Mesenchymal stem cell (in vitro differentiated cells and primary cell): ENCODE data around the gene RYK.
A peak's percentile ranks its signal among the peaks of the same experiment; 100 is the strongest.

Experiments used
- DNase-seq: peaks from one replicate; pipeline ENCODE4 v3.0.0-alpha.2; 2013
- H2AFZ ChIP-seq: one replicate; pipeline ENCODE4 v1.6.1; 2013; ENCODE audit warnings: low read depth, mild to moderate bottlenecking, control low read depth, inconsistent platforms, low read length, moderate library complexity
- H2AK5ac ChIP-seq: 2 replicates; pipeline ENCODE4 v1.6.1; 2013; ENCODE audit warnings: low read length, moderate library complexity, mild to moderate bottlenecking, inconsistent platforms; ENCODE audit not compliant: severe bottlenecking
- H2BK120ac ChIP-seq: one replicate; pipeline ENCODE4 v1.6.1; 2013; ENCODE audit warnings: low read depth, mild to moderate bottlenecking, inconsistent platforms, low read length, moderate library complexity
- H2BK12ac ChIP-seq, 2 experiments: one replicate each; pipeline ENCODE4 v1.6.1; 2013; ENCODE audit warnings: inconsistent platforms in 2 of 2, low read length in 2 of 2, mild to moderate bottlenecking in 2 of 2, moderate library complexity in 2 of 2, control low read depth in 1 of 2
- H2BK15ac ChIP-seq: one replicate; pipeline ENCODE4 v1.6.1; 2013; ENCODE audit warnings: mild to moderate bottlenecking, low read depth, inconsistent platforms; ENCODE audit not compliant: poor library complexity, severe bottlenecking
- H2BK5ac ChIP-seq: 2 replicates; pipeline ENCODE4 v1.6.1; 2013; ENCODE audit warnings: low read depth, mild to moderate bottlenecking, low read length, control low read depth, inconsistent platforms; ENCODE audit not compliant: poor library complexity, severe bottlenecking
- H3K14ac ChIP-seq, 2 experiments: one replicate each; pipeline ENCODE4 v1.6.1; 2013; ENCODE audit warnings: inconsistent platforms in 2 of 2, low read length in 2 of 2, control low read depth in 1 of 2, mild to moderate bottlenecking in 1 of 2, moderate library complexity in 1 of 2
- H3K18ac ChIP-seq, 2 experiments: one replicate each; pipeline ENCODE4 v1.6.1; 2013; ENCODE audit warnings: inconsistent platforms in 2 of 2, low read length in 2 of 2, control low read depth in 1 of 2, low read depth in 1 of 2, mild to moderate bottlenecking in 1 of 2
- H3K23ac ChIP-seq, 2 experiments: one replicate each; pipeline ENCODE4 v1.6.1; 2013; ENCODE audit warnings: inconsistent platforms in 2 of 2, low read length in 2 of 2, mild to moderate bottlenecking in 2 of 2, moderate library complexity in 2 of 2, control low read depth in 1 of 2
- H3K27ac ChIP-seq: 2 replicates; pipeline ENCODE4 v1.5.1; 2013; ENCODE audit warnings: mild to moderate bottlenecking, moderate library complexity, low read length, control low read depth, inconsistent platforms; ENCODE audit not compliant: poor library complexity, severe bottlenecking
- H3K27me3 ChIP-seq, 2 experiments: 2 replicates each; pipeline versions ENCODE4 v1.6.1 to v1.7.0; 2013; ENCODE audit warnings: low read length in 2 of 2, mild to moderate bottlenecking in 2 of 2, moderate library complexity in 2 of 2, control low read depth in 1 of 2, inconsistent platforms in 1 of 2; ENCODE audit not compliant: control insufficient read depth in 1 of 2, insufficient read depth in 1 of 2
- H3K36me3 ChIP-seq, 2 experiments: 2 replicates each; pipeline versions ENCODE4 v1.6.1 to v1.7.0; 2013; ENCODE audit warnings: low read length in 2 of 2, control low read depth in 1 of 2, inconsistent platforms in 1 of 2, low read depth in 1 of 2, mild to moderate bottlenecking in 1 of 2; ENCODE audit not compliant: insufficient read depth in 2 of 2, control insufficient read depth in 1 of 2
- H3K4ac ChIP-seq, 2 experiments: one replicate each; pipeline ENCODE4 v1.6.1; 2013; ENCODE audit warnings: inconsistent platforms in 2 of 2, low read length in 2 of 2, mild to moderate bottlenecking in 2 of 2, moderate library complexity in 2 of 2, control low read depth in 1 of 2, low read depth in 1 of 2
- H3K4me1 ChIP-seq: 2 replicates; pipeline ENCODE4 v1.6.1; 2013; ENCODE audit warnings: low read depth, low read length, control low read depth; ENCODE audit not compliant: control insufficient read depth, insufficient read depth
- H3K4me2 ChIP-seq: 2 replicates; pipeline ENCODE4 v1.6.1; 2013; ENCODE audit warnings: low read length, mild to moderate bottlenecking, inconsistent platforms; ENCODE audit not compliant: poor library complexity, severe bottlenecking
- H3K4me3 ChIP-seq, 2 experiments: 2 replicates each; pipeline versions ENCODE4 v1.5.1 to v1.7.0; 2013; ENCODE audit warnings: low read length in 2 of 2, mild to moderate bottlenecking in 2 of 2, control low read depth in 1 of 2, low read depth in 1 of 2; ENCODE audit not compliant: insufficient read depth in 1 of 2
- H3K79me1 ChIP-seq: replicated peaks from 2 replicates; pipeline ENCODE4 v1.6.1; 2013; ENCODE audit warnings: mild to moderate bottlenecking, control low read depth, low read length, inconsistent platforms; ENCODE audit not compliant: poor library complexity, severe bottlenecking
- H3K9ac ChIP-seq: 2 replicates; pipeline ENCODE4 v1.7.0; 2013; ENCODE audit warnings: mild to moderate bottlenecking, low read length, moderate library complexity
- H3K9me3 ChIP-seq: 2 replicates; pipeline ENCODE4 v1.7.0; 2013; ENCODE audit warnings: mild to moderate bottlenecking, low read length; ENCODE audit not compliant: control insufficient read depth
- H4K8ac ChIP-seq: one replicate; pipeline ENCODE4 v1.6.1; 2013; ENCODE audit warnings: inconsistent platforms, mild to moderate bottlenecking, low read length, moderate library complexity
- H4K91ac ChIP-seq: one replicate; pipeline ENCODE4 v1.6.1; 2013; ENCODE audit warnings: mild to moderate bottlenecking, low read length, inconsistent platforms
- WGBS: methylation state at CpG from one replicate; pipeline ENCODE4 v1.1.7; 2013; ENCODE audit warnings: mixed read lengths; 5-methylcytosine and 5-hydroxymethylcytosine counted together

RYK gene

GRCh38 chr3:134134240-134134639 is 116.4 kb downstream of the RYK start:
- H3K18ac ChIP-seq = peak overlapping the region in 1 of 2 experiments; percentile 37
- no peak overlapping the region for H2BK12ac ChIP-seq
- H2BK5ac ChIP-seq = no peak overlapping the region
- H3K23ac ChIP-seq = no peak overlapping the region
- H2BK15ac ChIP-seq = no peak overlapping the region
- H3K27me3 ChIP-seq = no peaks in the 10 kb centered on the region
- H2AK5ac ChIP-seq = no peak overlapping the region
- peaks cover 2% of the 10 kb centered on the region for H3K4me1 ChIP-seq
- H3K36me3 ChIP-seq = peaks cover under 1 to 10% of the 10 kb centered on the region in 2 experiments
- H3K9ac ChIP-seq = no peak overlapping the region
- no peak overlapping the region for H2AFZ ChIP-seq
- H3K4ac ChIP-seq = no peak overlapping the region
- no peak overlapping the region for H3K27ac ChIP-seq
- no peaks in the 10 kb centered on the region for H3K79me1 ChIP-seq
- no peak overlapping the region for H3K14ac ChIP-seq
- H2BK120ac ChIP-seq = no peak overlapping the region
- no peak overlapping the region for H3K4me2 ChIP-seq
- DNase-seq = peak; percentile 16
- peaks cover under 1% of the 10 kb centered on the region for H3K9me3 ChIP-seq
- no peak overlapping the region for H4K91ac ChIP-seq
- WGBS = 77% methylated on average over 1 of the region's 1 CpG
- no peak overlapping the region for H4K8ac ChIP-seq
- no peak overlapping the region for H3K4me3 ChIP-seq

DNA sequence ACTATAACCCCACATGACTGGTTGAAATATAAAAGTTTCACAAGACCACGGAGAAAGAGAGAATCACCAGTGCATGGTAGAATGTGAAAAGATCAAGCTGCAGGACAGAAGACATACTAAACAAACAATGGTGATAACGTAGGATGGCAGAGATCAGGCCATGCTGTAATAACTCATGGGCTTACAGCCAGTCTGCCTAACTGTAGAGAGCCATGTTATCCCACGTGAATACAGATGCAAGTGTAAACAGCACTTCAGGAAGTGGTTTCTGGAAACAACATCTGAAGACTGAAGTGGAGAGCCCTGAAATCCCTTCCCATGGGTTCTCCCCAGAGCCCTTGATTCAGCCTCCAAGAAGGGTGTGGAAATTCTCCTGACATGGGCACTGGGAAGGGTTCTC is 117.7 kb downstream of the RYK start:
- Histone ChIP-seq H4K91ac (no peak overlapping the region), H2AFZ (no peak overlapping the region), H2BK15ac (no peak overlapping the region), H3K18ac (no peak overlapping the region), H3K23ac (no peak overlapping the region), H3K4me2 (no peak overlapping the region), H4K8ac (no peak overlapping the region), H3K4me3 (no peak overlapping the region), H3K27ac (no peak overlapping the region), H3K14ac (no peak overlapping the region), H3K27me3 (no peaks in the 10 kb centered on the region), H3K9ac (no peak overlapping the region), H3K4ac (no peak overlapping the region), H3K79me1 (no peaks in the 10 kb centered on the region), H3K36me3 (peaks cover 5 to 13% of the 10 kb centered on the region in 2 experiments), H2BK120ac (no peak overlapping the region), H2BK5ac (no peak overlapping the region), H3K4me1 (peaks cover 2% of the 10 kb centered on the region), H2BK12ac (no peak overlapping the region), H3K9me3 (peaks cover 4% of the 10 kb centered on the region), H2AK5ac (no peak overlapping the region)
- peak; percentile 63 for DNase-seq
- WGBS = 28% methylated on average over 3 of the region's 3 CpGs

DNA sequence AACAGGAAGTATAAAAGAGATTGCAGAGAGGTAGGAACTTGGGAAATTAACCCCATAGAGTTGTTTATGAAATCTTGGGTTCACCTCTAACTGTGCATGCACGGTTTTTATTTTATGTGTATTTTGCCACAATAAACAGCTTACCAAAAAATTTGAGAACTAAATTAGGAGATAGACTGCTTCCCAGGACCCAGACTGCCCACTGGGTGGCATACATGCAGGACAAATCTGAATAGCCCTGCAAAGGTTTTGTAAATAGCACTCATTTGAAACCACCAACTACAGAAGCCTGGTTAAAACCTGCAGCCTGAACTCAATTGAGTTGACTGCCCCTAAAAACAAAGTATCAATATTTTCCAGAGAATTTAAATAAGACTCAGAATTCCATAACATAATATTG is 124.5 kb downstream of the RYK start:
- Histone ChIP-seq H3K36me3 (peaks cover 8 to 19% of the 10 kb centered on the region in 2 experiments), H2BK5ac (no peak overlapping the region), H3K27ac (no peak overlapping the region), H3K27me3 (no peaks in the 10 kb centered on the region), H3K4me3 (no peak overlapping the region), H2AFZ (no peak overlapping the region), H3K4me1 (no peaks in the 10 kb centered on the region), H3K14ac (no peak overlapping the region), H3K79me1 (no peaks in the 10 kb centered on the region), H2BK120ac (no peak overlapping the region), H3K4ac (no peak overlapping the region), H3K4me2 (no peak overlapping the region), H3K18ac (no peak overlapping the region), H4K8ac (no peak overlapping the region), H3K23ac (no peak overlapping the region), H2AK5ac (no peak overlapping the region), H3K9ac (no peak overlapping the region), H3K9me3 (peaks cover 29% of the 10 kb centered on the region), H4K91ac (no peak overlapping the region), H2BK12ac (no peak overlapping the region), H2BK15ac (no peak overlapping the region)
- no peak for DNase-seq
- 100% methylated on average over 1 of the region's 1 CpG for WGBS

- H3K4ac ChIP-seq = no peak overlapping the region
- no peaks in the 10 kb centered on the region for H3K79me1 ChIP-seq
- no peak overlapping the region for H2BK12ac ChIP-seq
- no peak overlapping the region for H3K9ac ChIP-seq
- H3K4me2 ChIP-seq = no peak overlapping the region
- H3K9me3 ChIP-seq = peaks cover 21% of the 10 kb centered on the region
- H3K4me3 ChIP-seq = no peak overlapping the region
- no peak overlapping the region for H2BK5ac ChIP-seq
- no peak overlapping the region for H2AFZ ChIP-seq
- no peak overlapping the region for H2BK15ac ChIP-seq
- no peak overlapping the region for H3K23ac ChIP-seq
- DNase-seq = no peak
- H2AK5ac ChIP-seq = no peak overlapping the region
- no peak overlapping the region for H3K27ac ChIP-seq
- H3K18ac ChIP-seq = no peak overlapping the region
- H3K14ac ChIP-seq = no peak overlapping the region
- H3K36me3 ChIP-seq = no peaks in the 10 kb centered on the region
- 100% methylated on average over 1 of the region's 2 CpGs for WGBS
- no peak overlapping the region for H2BK120ac ChIP-seq
- H3K27me3 ChIP-seq = no peaks in the 10 kb centered on the region
- no peak overlapping the region for H4K8ac ChIP-seq
- H3K4me1 ChIP-seq = no peaks in the 10 kb centered on the region
- H4K91ac ChIP-seq = no peak overlapping the region
Observed at GRCh38 chr3:134114726-134115125, 135.9 kb downstream of the RYK start.
